ENCODE results near the gene METTL26. TPM values are rescaled to one million over a fixed set of nuclear protein-coding genes. Genes with fewer than 3 reads are reported as not detected.
A peak's percentile ranks its signal among the peaks of the same experiment; 100 is the strongest.

The METTL26 gene
- total and polyA plus RNA-seq, 9 of the 15 experiments (the other 6 are each of a cell fraction or from before 2014, with no cell fraction given) = 7.3 to 262 (median 80.9) TPM

DNA sequence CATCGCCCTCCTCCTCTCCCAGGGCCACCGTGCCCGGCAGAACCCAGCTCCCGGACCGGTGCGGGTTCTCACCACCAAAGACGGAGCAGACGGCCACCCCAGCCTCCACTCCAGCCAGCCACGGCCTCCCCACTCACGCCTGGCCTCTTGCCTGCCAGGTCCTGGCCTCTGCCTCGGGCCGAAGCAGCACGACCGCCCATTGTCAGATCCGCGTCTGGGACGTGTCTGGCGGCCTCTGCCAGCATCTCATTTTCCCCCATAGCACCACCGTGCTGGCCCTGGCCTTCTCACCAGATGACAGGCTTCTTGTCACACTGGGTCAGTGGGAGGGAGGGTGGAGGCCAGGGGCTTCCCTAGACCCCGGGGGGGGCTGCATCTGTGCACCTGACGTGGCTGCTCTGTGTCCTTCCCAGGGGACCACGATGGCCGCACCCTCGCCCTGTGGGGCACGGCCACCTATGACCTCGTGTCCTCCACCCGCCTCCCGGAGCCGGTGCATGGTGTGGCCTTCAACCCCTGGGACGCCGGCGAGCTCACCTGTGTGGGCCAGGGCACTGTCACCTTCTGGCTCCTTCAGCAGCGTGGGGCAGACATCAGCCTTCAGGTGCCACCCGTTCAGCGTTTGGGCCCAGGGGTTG is 25.2 kb upstream of the METTL26 start:
- CTCF ChIA-PET (ENCODE audit: low intra/inter-chr PET ratio) = interaction anchor here (0.6 to 1.9 kb wide), 2 partner anchors 82 to 504 kb away, joined by 3 to 8 read pairs; no protein-coding TSS in a partner anchor
- in situ Hi-C loops (cut with MboI) (no loop called here), intact Hi-C loops (cut with micrococcal nuclease) (loop anchor here (2.0 to 10.0 kb wide), 2 partner anchors 73 to 267 kb away; partner anchors contain the start of gene NME4)
- Histone ChIP-seq H3K4me1 (replicated peaks in 1 of 2; ENCODE audit: control insufficient read depth in 2 of 2, insufficient read depth in 2 of 2, low read length in 2 of 2) (peaks cover 2 to 92% of the 10 kb centered on the region in 2 experiments; a peak in 4 of 5 replicates), H3K4me2 (ENCODE audit: insufficient read depth, low read length) (peak overlapping the region; percentile 78), H3K27me3 (ENCODE audit: control insufficient read depth in 2 of 2, insufficient read depth in 2 of 2, low read length in 2 of 2) (no peaks in the 10 kb centered on the region), H3K9ac (ENCODE audit: insufficient read depth in 1 of 2, low read depth in 2 of 2, low read length in 2 of 2) (peak overlapping the region; percentile 70 to 95; a peak in 3 of 4 replicates), H2AFZ (ENCODE audit: low read depth, low read length) (peak overlapping the region; percentile 95), H4K20me1 (replicated peaks; ENCODE audit: control insufficient read depth, insufficient read depth, low read length) (no peaks in the 10 kb centered on the region), H3K9me1 (ENCODE audit: control insufficient read depth, insufficient read depth, low read length) (no peaks in the 10 kb centered on the region), H3K9me3 (replicated peaks; ENCODE audit: control insufficient read depth, insufficient read depth, low read depth, low read length) (no peaks in the 10 kb centered on the region), H3K79me2 (ENCODE audit: control insufficient read depth, insufficient read depth, low read length) (no peaks in the 10 kb centered on the region; the same call in 2 of the 3 replicates), H3K4me3 (peak overlapping the region; percentile 20; the same call in 1 of the 2 replicates), H3K36me3 (ENCODE audit: control insufficient read depth, insufficient read depth, low read length) (no peaks in the 10 kb centered on the region), H3K27ac (ENCODE audit: extremely low read depth, low read depth, low read length) (peak overlapping the region; percentile 66; the same call in 2 of the 3 replicates)
- 47% methylated on average over 31 of the region's 35 CpGs for WGBS (ENCODE audit: insufficient coverage, low coverage, missing lambda C conversion rate)
- POLR2A ChIA-PET = interaction anchor here (0.6 kb wide), 1 partner anchor 10 kb away, joined by 3 read pairs; no protein-coding TSS in a partner anchor
- no TSS peak for BruUV-seq (replicated peaks)
- DNase-seq (ENCODE audit: extremely low read depth in 1 of 4, low spot score in 3 of 4) (no peak), FAIRE-seq (no peak), ATAC-seq (peak; percentile 36)
- TF ChIP-seq ZNF583 (CRISPR knock-in tag; IDR thresholded peaks at IDR 0.05) (0 out of 2 replicates have a peak, but pooled peaks have one; percentile 31), PCBP2 (IDR thresholded peaks at IDR 0.05; ENCODE audit: low read depth, low read length, poor library complexity, severe bottlenecking) (no peak), TEAD4 (IDR thresholded peaks at IDR 0.05; ENCODE audit: low read length) (no peak), TEAD4 (CRISPR knock-in tag; IDR thresholded peaks at IDR 0.05; ENCODE audit: borderline replicate concordance) (no peak), HNRNPL (IDR thresholded peaks at IDR 0.05; ENCODE audit: low read depth, low read length) (peak; percentile 50; the same call in 1 of the 2 replicates), CREB3 (tag; conservative IDR thresholded peaks at IDR 0.05; ENCODE audit: low read depth) (no peak), POLR2A (conservative IDR thresholded peaks at IDR 0.05) (peak; percentile 61; the same call in 1 of the 2 replicates), PHF8 (IDR thresholded peaks at IDR 0.05; ENCODE audit: borderline replicate concordance, low read length) (peak; percentile 54; the same call in 1 of the 2 replicates), HDAC1 (IDR thresholded peaks at IDR 0.05) (peak in 1 of 2 experiments; percentile 30; a peak in 1 of 4 replicates), MTA3 (IDR thresholded peaks at IDR 0.05; ENCODE audit: borderline replicate concordance) (peak; percentile 29; the same call in 1 of the 2 replicates)
- TF ChIP-seq, protein P1, sequence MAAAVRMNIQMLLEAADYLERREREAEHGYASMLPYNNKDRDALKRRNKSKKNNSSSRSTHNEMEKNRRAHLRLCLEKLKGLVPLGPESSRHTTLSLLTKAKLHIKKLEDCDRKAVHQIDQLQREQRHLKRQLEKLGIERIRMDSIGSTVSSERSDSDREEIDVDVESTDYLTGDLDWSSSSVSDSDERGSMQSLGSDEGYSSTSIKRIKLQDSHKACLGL (CRISPR knock-in tag; IDR thresholded peaks at IDR 0.05; ENCODE audit: borderline replicate concordance, poor library complexity, severe bottlenecking) = no peak
- TF ChIP-seq, protein P2, sequence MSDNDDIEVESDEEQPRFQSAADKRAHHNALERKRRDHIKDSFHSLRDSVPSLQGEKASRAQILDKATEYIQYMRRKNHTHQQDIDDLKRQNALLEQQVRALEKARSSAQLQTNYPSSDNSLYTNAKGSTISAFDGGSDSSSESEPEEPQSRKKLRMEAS (CRISPR knock-in tag; IDR thresholded peaks at IDR 0.05) = peak; percentile 50; the same call in 1 of the 2 replicates
- TF ChIP-seq, protein P3, sequence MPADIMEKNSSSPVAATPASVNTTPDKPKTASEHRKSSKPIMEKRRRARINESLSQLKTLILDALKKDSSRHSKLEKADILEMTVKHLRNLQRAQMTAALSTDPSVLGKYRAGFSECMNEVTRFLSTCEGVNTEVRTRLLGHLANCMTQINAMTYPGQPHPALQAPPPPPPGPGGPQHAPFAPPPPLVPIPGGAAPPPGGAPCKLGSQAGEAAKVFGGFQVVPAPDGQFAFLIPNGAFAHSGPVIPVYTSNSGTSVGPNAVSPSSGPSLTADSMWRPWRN (IDR thresholded peaks at IDR 0.05; ENCODE audit: low read depth) = no peak
- TF ChIP-seq, protein P4, sequence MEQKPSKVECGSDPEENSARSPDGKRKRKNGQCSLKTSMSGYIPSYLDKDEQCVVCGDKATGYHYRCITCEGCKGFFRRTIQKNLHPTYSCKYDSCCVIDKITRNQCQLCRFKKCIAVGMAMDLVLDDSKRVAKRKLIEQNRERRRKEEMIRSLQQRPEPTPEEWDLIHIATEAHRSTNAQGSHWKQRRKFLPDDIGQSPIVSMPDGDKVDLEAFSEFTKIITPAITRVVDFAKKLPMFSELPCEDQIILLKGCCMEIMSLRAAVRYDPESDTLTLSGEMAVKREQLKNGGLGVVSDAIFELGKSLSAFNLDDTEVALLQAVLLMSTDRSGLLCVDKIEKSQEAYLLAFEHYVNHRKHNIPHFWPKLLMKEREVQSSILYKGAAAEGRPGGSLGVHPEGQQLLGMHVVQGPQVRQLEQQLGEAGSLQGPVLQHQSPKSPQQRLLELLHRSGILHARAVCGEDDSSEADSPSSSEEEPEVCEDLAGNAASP (IDR thresholded peaks at IDR 0.05) = no peak
- TF ChIP-seq, protein P5, sequence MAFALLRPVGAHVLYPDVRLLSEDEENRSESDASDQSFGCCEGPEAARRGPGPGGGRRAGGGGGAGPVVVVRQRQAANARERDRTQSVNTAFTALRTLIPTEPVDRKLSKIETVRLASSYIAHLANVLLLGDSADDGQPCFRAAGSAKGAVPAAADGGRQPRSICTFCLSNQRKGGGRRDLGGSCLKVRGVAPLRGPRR (CRISPR knock-in tag; IDR thresholded peaks at IDR 0.05) = 0 out of 2 replicates have a peak, but pooled peaks have one; percentile 36
